DOHH2 (cell line): ENCODE data around the gene SYT7.

Experiments used
- H3F3A ChIP-seq: fragments of 200-600 bp; sonication (generic), shearing (Covaris generic); 2 replicates; pipeline ENCODE4 v1.6.0; 2016; ENCODE audit warnings: antibody characterized with exemption, mild to moderate bottlenecking; ENCODE audit not compliant: control insufficient read depth, insufficient read depth
- H3K27ac ChIP-seq: fragments of 200-600 bp; sonication (generic); 2 replicates; pipeline ENCODE4 v1.5.1; 2014; ENCODE audit warnings: low read depth, mild to moderate bottlenecking, low read length, moderate library complexity
- H3K27me3 ChIP-seq: fragments of 200-600 bp; sonication (generic); 2 replicates; pipeline ENCODE4 v1.6.1; 2014; ENCODE audit warnings: mild to moderate bottlenecking, low read length, mixed read lengths; ENCODE audit not compliant: control insufficient read depth
- H3K36me3 ChIP-seq: fragments of 200-600 bp; sonication (generic); 2 replicates; pipeline ENCODE4 v1.6.1; 2014; ENCODE audit warnings: mild to moderate bottlenecking, low read length, moderate library complexity, mixed read lengths; ENCODE audit not compliant: control insufficient read depth
- H3K4me1 ChIP-seq: fragments of 200-600 bp; sonication (generic); 2 replicates; pipeline ENCODE4 v1.6.1; 2014; ENCODE audit warnings: mild to moderate bottlenecking, low read length, mixed read lengths; ENCODE audit not compliant: control insufficient read depth
- H3K4me2 ChIP-seq: fragments of 200-600 bp; sonication (generic); 2 replicates; pipeline ENCODE4 v1.6.0; 2014; ENCODE audit warnings: mild to moderate bottlenecking, low read length, moderate library complexity
- H3K4me3 ChIP-seq: fragments of 200-600 bp; sonication (generic); 2 replicates; pipeline ENCODE4 v1.5.1; 2014; ENCODE audit warnings: mild to moderate bottlenecking, low read length, mixed read lengths
- H3K79me2 ChIP-seq: fragments of 200-600 bp; sonication (generic); 2 replicates; pipeline ENCODE4 v1.6.1; 2014; ENCODE audit warnings: mild to moderate bottlenecking, low read length, mixed read lengths; ENCODE audit not compliant: control insufficient read depth
- H3K9me2 ChIP-seq: fragments of 200-600 bp; sonication (generic); replicated peaks from 2 replicates; pipeline ENCODE4 v1.6.1; 2014; ENCODE audit warnings: mild to moderate bottlenecking, low read length, mixed read lengths; ENCODE audit not compliant: control insufficient read depth
- H3K9me3 ChIP-seq: fragments of 200-600 bp; sonication (generic); 2 replicates; pipeline ENCODE4 v1.6.1; 2014; ENCODE audit warnings: antibody characterized with exemption, low read length, mixed read lengths; ENCODE audit not compliant: control insufficient read depth, insufficient read depth
- H4K20me1 ChIP-seq: fragments of 200-600 bp; sonication (generic); 2 replicates; pipeline ENCODE4 v1.6.0; 2014; ENCODE audit warnings: low read depth, mild to moderate bottlenecking, antibody characterized with exemption, low read length, moderate library complexity; ENCODE audit not compliant: control insufficient read depth, insufficient read depth
- CTCF ChIP-seq: fragments of 200-600 bp; sonication (generic); IDR thresholded peaks from one replicate; pipeline ENCODE4 v1.5.1; 2014; ENCODE audit warnings: antibody characterized with exemption, mild to moderate bottlenecking, low read depth, low read length; ENCODE audit not compliant: poor library complexity, severe bottlenecking
- EZH2phosphoT487 ChIP-seq: fragments of 200-600 bp; sonication (generic); IDR thresholded peaks from 2 replicates; pipeline ENCODE4 v1.6.1; 2017; ENCODE audit warnings: borderline replicate concordance, mild to moderate bottlenecking, antibody characterized with exemption, low read length, moderate library complexity, mixed read lengths

Gene SYT7

GRCh38 chr11:61560751-61561150 is 20.1 kb downstream of the SYT7 start:
- no peak overlapping the region for H3K4me2 ChIP-seq
- H4K20me1 ChIP-seq, result no peaks in the 10 kb centered on the region
- H3K4me3 ChIP-seq, result no peak overlapping the region
- no peak overlapping the region for H3K27ac ChIP-seq
- no peaks in the 10 kb centered on the region for H3K79me2 ChIP-seq
- H3K9me3 ChIP-seq, result no peaks in the 10 kb centered on the region
- TF ChIP-seq CTCF (no peak), EZH2phosphoT487 (no peak)
- H3K27me3 ChIP-seq, result no peaks in the 10 kb centered on the region
- no peaks in the 10 kb centered on the region for H3F3A ChIP-seq
- no peaks in the 10 kb centered on the region for H3K36me3 ChIP-seq
- no peaks in the 10 kb centered on the region for H3K4me1 ChIP-seq
- no peaks in the 10 kb centered on the region for H3K9me2 ChIP-seq

- no peaks in the 10 kb centered on the region for H3K9me2 ChIP-seq
- no peaks in the 10 kb centered on the region for H3F3A ChIP-seq
- H3K27ac ChIP-seq, result no peak overlapping the region
- H3K27me3 ChIP-seq, result peaks cover 3% of the 10 kb centered on the region; the same call in 1 of the 2 replicates
- H3K4me2 ChIP-seq, result no peak overlapping the region
- no peaks in the 10 kb centered on the region for H4K20me1 ChIP-seq
- no peak overlapping the region for H3K4me3 ChIP-seq
- H3K4me1 ChIP-seq, result no peaks in the 10 kb centered on the region
- H3K79me2 ChIP-seq, result no peaks in the 10 kb centered on the region
- no peak for TF ChIP-seq CTCF
- TF ChIP-seq EZH2phosphoT487, result no peak
- H3K9me3 ChIP-seq, result no peaks in the 10 kb centered on the region
- no peaks in the 10 kb centered on the region for H3K36me3 ChIP-seq
Observed at GRCh38 chr11:61556621-61557020, 24.3 kb downstream of the SYT7 start.

GRCh38 chr11:61555978-61556377 is 24.9 kb downstream of the SYT7 start:
- H3K9me2 ChIP-seq, result no peaks in the 10 kb centered on the region
- no peaks in the 10 kb centered on the region for H3F3A ChIP-seq
- H3K27ac ChIP-seq, result no peak overlapping the region
- H4K20me1 ChIP-seq, result no peaks in the 10 kb centered on the region
- no peaks in the 10 kb centered on the region for H3K36me3 ChIP-seq
- no peak overlapping the region for H3K4me2 ChIP-seq
- H3K4me3 ChIP-seq, result no peak overlapping the region
- no peaks in the 10 kb centered on the region for H3K4me1 ChIP-seq
- peaks cover 3% of the 10 kb centered on the region; the same call in 1 of the 2 replicates for H3K27me3 ChIP-seq
- H3K9me3 ChIP-seq, result no peaks in the 10 kb centered on the region
- H3K79me2 ChIP-seq, result no peaks in the 10 kb centered on the region
- TF ChIP-seq CTCF (no peak), EZH2phosphoT487 (no peak)
